ENCODE results near the gene OR10H5.

GRCh38 chr19:15843203-15843893 is 55.9 kb downstream of the OR10H5 start:
- no peak for TF ChIP-seq EZH2 (IDR thresholded peaks at IDR 0.05; ENCODE audit: borderline replicate concordance, low read length)
- TF ChIP-seq, protein P1, sequence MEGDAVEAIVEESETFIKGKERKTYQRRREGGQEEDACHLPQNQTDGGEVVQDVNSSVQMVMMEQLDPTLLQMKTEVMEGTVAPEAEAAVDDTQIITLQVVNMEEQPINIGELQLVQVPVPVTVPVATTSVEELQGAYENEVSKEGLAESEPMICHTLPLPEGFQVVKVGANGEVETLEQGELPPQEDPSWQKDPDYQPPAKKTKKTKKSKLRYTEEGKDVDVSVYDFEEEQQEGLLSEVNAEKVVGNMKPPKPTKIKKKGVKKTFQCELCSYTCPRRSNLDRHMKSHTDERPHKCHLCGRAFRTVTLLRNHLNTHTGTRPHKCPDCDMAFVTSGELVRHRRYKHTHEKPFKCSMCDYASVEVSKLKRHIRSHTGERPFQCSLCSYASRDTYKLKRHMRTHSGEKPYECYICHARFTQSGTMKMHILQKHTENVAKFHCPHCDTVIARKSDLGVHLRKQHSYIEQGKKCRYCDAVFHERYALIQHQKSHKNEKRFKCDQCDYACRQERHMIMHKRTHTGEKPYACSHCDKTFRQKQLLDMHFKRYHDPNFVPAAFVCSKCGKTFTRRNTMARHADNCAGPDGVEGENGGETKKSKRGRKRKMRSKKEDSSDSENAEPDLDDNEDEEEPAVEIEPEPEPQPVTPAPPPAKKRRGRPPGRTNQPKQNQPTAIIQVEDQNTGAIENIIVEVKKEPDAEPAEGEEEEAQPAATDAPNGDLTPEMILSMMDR (conservative IDR thresholded peaks at IDR 0.05 in 1 of 2, IDR thresholded peaks at IDR 0.05 in 1 of 2; ENCODE audit: extremely low read depth in 1 of 2, insufficient read depth in 1 of 2, low read depth in 1 of 2, low read length in 2 of 2): no peak
